NCI-H2107 treated with DMSO at 0.1 percent for 48 hours (cell line): ENCODE measurements around the gene SEMA3E.
"Not testable (repeated sequence)": the region's sequence is repeated elsewhere in the genome, so short reads cannot be mapped to it uniquely, and the experiment has no call there.

Experiments
- DNase-seq: peaks from one replicate; lab custom pipeline; 2025; ENCODE audit not compliant: unreplicated experiment; lab: John Stamatoyannopoulos, UW

SEMA3E gene

DNA sequence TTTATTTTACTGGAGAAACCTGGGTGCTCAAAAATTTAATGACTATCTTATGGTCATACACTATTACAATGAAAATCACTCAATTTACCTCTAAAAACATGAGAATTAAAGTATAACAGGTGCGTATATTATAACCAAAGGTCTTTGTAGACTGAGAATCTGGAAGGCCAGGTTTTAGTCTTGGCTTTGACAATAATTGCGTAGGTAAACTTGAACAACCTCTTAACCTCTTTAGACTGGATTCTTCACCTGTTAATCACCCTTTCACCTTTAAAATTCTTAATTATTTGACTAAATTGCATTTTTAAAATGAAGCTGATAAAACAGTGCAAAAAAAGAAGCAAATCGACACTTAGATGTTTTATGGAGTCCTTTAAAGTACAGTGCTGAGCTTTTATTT, 156.1 kb downstream of the SEMA3E start:
- no peak for DNase-seq

DNA sequence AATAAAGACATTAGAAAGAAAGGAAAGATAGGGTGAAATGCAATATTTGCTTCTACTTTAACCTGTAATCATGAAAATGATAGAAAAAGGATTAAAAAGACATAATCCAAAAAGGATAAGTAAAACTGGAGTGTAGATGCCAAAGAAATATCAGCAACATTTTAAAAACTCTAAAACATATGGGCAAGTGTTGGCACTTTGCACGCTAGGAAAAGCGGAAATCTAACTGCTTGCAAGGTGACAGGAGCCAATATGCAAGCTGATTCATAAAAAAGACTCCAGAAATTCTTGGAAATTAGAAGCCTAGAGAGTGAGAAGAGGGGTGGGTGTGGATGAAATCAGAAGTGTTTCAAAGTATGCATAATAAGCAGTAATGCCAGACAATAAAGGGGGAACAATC, 161.1 kb downstream of the SEMA3E start:
- DNase-seq: no peak

DNA sequence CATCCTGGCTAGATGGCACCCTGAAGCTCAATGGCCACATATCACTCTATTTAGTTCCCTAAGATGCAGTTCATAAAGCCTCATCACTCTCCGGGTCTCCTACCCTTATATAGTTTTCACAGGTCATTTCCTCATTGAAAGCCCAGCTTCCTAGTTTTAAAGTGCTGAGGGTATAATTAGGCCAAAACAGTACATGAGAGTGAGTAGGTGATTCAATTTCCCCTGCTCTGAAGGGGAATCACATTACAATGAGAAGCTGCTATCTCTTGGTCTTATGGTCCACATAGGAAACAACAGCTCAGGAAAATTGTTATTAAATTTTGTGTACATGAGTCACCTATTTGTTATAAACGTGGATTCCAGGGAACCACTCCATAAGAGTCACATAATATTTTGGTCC, 162.0 kb downstream of the SEMA3E start:
- DNase-seq: peak; percentile 67

DNA sequence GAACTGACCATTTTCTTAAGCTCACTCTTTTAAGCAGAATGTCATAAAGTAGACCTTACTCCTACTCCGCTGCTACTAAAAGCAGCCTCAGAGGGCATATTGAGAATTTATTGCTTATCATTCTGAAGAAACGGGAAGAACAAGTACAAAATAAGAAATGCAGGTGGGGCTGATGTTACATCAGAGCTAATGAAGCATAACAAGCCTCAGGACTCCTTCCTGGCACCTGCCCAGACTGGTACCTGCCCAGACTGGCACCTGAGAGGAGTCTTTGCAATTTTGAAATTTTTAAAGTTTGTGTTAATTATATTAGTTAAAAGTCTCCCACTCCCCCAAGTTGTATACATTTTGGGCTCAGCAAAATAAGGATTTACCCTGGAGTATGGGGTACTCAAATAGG, 162.4 kb downstream of the SEMA3E start:
- DNase-seq: no peak

DNA sequence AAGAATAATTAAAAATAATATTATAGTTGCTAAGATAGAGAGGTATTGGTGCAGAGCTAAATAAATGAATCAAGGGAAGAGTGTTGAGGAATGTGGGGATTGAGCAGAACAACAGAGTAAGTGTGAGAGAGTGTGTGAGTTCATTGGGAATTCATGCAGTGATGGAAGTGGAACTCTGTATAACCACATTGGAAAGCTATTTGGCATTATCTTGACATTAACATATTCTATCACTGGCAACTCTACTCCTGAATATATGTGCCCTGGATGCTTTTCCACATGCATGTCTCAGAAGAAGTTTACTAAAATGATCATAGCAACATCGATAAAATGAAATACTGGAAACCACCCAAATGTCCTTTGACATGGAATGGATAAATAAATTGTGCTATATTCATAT, 164.1 kb downstream of the SEMA3E start:
- no peak for DNase-seq

DNA sequence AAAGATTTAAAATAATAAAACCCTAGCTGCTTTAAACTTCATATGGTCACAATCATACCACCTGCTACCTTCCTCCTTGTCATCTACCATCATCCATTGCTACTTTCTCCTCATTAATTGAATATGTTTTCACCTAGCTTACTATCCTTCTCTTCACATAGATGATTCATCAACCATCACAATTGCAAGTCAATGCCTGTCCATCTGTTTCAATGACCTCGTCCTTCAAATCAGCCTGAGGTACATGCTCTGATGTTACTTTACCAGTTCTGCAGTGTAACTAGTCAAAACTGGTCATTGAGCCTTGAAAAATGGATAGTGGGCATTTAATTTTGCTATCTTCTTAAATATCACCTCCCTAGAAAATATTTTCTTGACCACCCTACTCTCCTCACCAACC, 164.7 kb downstream of the SEMA3E start:
- DNase-seq: no peak

DNA sequence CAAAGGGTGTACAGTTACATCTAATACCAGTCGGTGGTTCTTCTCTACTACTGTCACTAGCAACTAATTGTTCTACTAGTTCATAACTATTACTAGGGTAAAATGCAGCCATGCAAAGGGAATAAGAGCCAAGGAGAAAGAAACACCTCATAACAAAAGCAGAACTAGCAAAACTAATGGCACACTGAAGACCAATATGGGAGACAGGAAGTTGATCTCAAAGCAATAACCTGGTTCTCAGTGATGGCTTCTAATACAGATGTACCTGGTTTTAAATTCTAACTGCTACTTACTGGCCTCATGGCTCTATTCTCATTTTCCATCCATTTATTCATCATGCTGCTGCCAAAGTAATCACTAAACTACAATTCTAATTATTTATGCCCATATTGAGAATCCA, 170.3 kb downstream of the SEMA3E start:
- DNase-seq: peak; percentile 11

DNA sequence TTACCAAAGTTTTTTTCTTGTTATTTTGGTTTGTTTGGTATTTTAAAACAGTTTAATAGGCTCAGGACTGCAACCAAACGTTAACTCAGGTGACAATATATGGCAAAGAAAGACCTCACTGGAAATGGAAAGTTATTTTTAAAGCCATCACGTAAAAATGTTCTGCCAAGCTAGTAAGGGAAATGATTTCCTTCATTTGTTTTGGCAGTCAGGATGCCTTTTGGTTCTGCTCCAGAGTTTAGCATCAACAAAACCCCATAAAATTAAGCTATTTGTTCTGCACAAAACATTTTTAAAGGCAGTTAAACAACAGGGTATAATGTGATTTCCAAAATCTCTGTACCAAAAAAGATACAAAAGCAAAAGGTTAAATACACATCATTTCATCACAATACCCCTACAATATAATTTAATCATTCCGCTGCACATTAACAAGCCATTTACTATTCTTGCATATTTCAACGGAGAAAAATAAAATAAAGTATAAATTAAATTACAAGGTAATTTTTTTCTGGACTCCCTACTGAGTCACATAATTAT, 172.4 kb downstream of the SEMA3E start:
- no peak for DNase-seq

DNA sequence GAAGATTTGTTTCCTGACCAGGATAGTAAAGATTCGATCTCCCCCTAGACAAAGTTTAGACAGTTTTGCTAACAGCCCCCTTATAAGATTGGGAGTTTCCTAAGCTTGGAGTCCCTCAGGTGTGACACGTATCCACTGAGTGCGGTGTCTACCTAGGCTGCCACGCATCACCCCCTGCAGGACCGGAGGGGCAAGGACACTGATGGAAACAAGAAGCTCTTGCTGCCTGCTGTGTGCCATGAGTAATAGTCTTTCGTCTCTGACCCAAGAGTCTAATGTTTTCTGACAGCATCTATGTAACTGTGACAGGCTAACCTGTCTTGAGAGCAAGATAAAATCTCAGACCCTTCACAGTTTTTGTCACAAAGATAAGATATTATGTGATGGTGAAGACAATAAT, 173.5 kb downstream of the SEMA3E start:
- no peak for DNase-seq

DNA sequence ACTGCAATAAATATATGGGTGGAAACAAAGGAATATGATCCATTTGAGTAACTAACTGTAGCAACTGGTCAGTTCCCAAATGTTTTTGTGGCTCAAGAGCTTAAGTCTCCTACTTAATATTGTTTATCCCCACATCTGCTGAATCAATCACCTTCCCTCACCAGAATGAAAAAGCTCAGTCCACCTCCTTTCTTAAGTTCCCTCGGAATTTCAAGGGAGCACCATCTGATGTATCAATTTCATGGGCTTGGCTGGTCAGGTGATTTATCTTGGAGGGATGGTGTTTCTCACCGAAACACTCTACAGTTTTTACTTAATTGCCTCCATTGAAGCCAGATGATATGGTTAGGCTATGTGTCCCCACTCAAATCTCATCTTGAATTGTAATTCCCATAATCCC, 176.6 kb downstream of the SEMA3E start:
- no peak for DNase-seq

DNA sequence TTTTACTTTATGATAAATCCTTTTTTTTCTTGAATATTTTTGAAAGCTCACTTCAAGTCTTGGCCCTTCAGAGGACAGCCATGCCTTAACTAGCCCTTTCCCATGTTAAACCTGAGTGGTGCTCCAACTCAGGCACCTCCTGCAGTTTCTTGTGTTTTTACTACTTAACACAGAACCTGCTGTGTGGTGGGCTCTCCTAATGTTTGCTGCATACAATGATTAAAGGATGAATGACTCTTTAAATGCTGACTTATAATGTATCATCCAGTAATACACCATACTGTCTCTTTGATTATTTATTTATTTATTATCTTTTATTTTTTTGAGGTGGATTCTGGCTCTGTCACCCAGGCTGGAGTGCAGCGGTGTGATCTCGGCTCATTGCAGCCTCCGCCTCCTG, 179.4 kb downstream of the SEMA3E start:
- no peak for DNase-seq

DNA sequence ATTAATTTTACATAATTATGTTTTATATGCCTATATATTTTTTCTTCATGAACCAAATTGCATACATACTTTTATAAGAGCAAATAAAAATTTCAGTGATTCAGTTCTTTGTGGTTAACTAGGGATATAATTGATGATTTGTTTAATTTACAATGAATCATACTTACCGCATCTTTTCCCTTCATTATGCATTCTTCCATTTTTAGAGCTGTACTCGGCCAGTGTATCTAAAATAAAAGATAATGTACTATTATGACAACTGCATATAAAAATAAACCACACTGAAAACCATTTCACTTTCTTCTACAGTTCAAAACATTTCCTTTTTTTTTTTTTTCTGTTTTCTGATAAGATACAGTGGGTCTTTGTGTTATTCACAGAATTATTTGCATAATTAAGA, 179.9 kb downstream of the SEMA3E start:
- DNase-seq: no peak

DNA sequence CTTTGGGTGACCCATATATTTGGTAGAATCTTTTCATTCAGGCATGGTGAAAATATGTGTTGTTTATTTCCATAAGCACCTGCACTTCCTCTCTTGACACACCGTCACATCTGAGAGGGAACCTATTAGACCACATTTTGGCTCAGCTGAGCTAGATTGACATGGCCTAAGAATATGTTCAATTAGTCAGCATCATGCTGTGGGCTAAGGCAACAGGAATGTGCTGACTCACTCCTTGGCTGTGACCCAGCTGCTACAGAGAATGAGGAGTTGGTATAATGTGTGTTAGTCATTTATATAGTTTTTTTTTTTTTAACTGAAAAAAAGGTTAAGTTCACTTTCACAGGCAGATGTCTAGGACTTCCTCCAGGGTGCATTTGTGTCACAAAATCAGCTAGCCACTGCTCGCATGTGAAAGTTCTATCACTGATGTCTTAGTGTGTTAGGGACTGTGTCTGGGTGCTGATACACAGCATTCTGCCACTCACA, 180.6 kb downstream of the SEMA3E start:
- peak; percentile 39 for DNase-seq

DNA sequence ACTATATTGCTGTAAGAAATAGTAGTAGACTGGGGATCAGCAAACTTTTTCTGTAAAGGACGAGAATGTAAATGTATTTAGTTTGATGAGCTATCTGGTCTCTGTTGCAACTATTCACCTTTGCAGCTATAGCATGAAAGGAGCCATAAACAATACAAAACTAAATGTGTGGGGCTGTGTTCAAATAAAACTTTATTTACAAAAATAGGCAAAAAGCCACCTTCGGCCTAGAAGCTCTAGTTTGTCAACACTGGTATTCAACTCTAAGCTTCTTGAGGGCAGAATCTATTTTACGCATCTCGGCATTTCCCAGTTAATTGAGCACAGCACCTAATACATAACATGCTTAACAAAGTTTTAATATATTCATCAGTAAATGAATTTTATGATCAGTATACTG, 181.4 kb downstream of the SEMA3E start:
- no peak for DNase-seq

DNA sequence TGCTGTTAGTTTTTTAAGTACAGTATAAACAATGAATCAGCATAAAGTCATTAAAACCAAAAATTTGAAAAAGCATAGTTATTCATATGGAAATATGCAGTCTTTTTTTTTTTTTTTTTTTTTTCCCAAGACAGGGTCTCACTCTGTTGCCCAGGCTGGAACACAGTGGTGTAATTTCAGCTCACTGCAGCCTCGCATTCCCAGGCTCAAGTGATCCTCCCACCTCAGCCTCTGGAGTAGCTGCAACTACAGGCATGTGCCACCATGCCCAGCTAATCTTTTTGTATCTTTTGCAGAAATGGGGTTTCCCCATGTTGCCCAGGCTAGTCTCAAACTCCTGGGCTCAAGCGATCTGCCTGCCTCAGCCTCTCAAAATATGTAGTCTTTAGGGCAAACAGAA, 182.0 kb downstream of the SEMA3E start:
- no peak for DNase-seq

DNA sequence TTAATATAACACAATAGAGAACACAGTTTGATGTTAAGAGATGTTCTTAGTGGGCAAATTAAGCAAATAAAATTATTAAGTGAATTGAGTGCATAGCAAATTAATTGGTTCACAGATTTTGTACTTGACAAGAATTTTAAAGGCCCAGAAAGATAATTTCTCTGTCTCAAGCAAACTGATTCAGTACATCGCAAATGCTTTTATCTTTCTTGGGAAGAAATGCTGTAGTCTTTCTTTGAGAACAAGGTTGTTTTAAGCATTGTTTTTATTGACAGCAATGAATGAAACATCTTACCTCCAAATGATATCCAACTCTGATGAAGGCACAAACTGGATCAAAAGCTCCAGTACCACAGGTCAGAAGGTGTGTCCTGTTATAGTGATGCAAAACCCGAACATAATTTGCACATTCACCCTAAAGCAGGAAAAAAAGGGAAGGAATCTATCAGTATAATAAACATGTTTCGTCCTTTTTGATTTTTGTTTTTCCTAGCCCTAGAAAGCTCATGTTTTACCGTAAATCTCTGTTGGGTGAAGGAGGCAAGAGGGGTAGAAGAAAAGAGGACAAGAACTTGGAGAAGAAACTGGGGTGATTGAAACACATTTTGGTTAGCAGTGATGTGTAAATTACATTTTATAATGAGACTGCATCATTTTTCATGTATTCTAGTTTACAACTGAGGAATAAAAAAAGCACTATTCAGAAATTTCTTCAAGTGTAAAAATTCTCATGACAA, 182.6 kb downstream of the SEMA3E start:
- no peak for DNase-seq

DNA sequence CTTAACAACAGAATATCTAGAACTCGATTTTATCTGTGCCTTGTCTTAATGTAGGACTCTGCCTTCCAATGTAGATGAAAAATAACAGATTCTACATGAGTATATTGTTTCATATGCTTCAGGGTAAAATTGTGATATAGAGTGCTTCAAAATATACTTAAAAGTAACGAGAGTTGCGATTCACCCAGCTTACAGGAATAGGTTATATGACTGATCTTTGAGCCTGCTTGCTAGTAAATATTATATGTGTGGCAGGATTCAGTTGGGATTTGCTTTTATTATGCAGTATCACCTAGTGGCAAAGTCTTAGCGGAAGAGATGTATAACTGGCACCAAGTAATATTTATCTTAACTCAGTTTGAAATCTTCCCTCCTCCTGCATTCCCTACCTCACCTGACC, 183.3 kb downstream of the SEMA3E start:
- no peak for DNase-seq

DNA sequence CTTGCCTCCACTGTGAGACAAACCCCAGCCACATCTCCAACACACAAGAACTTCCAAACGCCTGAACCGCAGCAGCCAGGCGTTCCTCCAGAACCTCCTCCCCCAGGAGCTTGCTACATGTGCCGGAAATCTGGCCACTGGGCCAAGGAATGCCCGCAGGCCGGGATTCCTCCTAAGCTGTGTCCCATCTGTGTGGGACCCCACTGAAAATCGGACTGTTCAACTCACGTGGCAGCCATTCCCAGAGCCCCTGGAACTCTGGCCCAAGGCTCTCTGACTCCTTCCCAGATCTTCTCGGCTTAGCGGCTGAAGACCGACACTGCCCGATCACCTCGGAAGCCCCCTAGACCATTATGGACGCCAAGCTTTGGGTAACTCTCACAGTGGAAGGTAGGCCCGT, 187.1 kb downstream of the SEMA3E start:
- not testable (repeated sequence) for DNase-seq

DNA sequence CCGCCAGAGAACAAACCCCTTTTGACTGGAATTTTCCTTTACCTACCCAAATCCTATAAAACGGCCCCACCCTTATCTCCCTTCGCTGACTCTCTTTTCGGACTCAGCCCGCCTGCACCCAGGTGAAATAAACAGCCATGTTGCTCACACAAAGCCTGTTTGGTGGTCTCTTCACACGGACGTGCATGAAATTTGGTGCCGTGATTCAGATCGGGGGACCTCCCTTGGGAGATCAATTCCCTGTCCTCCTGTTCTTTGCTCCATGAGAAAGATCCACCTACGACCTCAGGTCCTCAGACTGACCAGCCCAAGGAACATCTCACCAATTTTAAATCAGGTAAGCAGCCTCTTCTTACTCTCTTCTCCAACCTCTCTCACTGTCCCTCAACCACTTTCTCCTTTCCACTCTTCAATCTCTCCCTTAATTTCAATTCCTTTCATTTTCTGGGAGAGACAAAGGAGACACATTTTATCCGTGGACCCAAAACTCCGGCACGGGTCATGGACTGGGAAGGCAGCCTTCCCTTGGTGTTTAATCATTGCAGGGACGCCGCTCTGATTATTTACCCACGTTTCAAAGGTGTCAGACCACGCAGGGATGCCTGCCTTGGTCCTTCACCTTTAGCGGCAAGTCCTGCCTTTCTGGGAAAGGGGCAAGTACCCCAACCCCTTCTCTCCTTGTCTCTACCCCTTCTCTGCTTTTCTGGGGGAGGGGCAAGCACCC, 188.8 kb downstream of the SEMA3E start:
- not testable (repeated sequence) for DNase-seq

DNA sequence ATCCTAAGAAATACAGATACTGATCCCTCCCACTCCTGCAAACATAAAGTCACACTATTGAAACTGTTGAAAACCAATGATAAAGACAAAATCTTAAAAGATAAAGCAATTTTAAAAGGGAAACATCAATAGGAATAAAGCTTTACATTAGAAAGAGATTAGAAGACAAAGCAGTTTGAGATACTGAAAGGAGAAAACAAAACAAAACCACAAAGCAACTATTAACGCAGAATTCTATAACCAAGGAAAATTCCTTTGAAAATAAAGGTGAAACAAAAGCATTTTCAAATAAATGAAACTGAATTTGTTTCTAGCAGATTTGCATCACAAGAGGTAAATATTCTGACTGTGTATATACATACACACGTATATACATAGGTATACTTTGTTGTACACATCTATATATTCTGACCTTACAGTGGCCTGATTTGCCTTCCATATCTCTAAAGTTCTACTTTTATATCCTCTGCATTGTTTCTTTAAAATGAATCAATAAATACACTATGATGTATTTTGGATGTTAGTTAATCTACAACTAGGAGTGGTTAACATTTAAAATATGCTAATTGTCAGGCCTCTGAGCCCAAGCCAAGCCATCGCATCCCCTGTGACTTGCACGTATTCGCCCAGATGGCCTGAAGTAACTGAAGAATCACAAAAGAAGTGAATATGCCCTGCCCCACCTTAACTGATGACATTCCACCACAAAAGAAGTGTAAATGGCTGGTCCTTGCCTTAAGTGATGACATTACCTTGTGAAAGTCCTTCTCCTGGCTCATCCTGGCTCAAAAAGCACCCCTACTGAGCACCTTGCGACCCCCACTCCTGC, 189.6 kb downstream of the SEMA3E start:
- DNase-seq: not testable (repeated sequence)
